Lung (tissue), 12 donors: ENCODE measurements around the gene NME5. TPM values are rescaled to one million over a fixed set of nuclear protein-coding genes. Genes with fewer than 3 reads are reported as not detected.

ENCODE experiments used
- ATAC-seq: fragments of 200-7000 bp; cut with Tn5 transposase; one replicate; pipeline ENCODE4 v1.9.1; 2020; ENCODE audit warnings: moderate number of reproducible peaks; ENCODE audit not compliant: insufficient read depth, low FRiP score
- DNase-seq, 3 donors: peaks; one replicate each; pipeline ENCODE4 v3.0.0-alpha.2; 2013 to 2017
- H3K27ac ChIP-seq, 2 donors: one replicate each; pipeline ENCODE4 v1.5.1; 2013; ENCODE audit warnings: mild to moderate bottlenecking in 2 of 2, moderate library complexity in 2 of 2, control low read depth in 1 of 2, inconsistent platforms in 1 of 2, low read depth in 1 of 2, low read length in 1 of 2
- H3K27me3 ChIP-seq, 3 donors: one replicate each; pipeline ENCODE4 v1.5.1; 2013; ENCODE audit warnings: low read length in 2 of 3; ENCODE audit not compliant: control insufficient read depth in 3 of 3, insufficient read depth in 3 of 3
- H3K36me3 ChIP-seq, 4 donors: one replicate each; pipeline ENCODE4 v1.5.1; 2013; ENCODE audit warnings: low read length in 4 of 4, mild to moderate bottlenecking in 1 of 4, moderate library complexity in 1 of 4; ENCODE audit not compliant: control insufficient read depth in 4 of 4, insufficient read depth in 4 of 4
- H3K4me1 ChIP-seq, 5 donors: one replicate each; pipeline ENCODE4 v1.5.1; 2013; ENCODE audit warnings: low read length in 5 of 5, mild to moderate bottlenecking in 2 of 5, moderate library complexity in 1 of 5; ENCODE audit not compliant: control insufficient read depth in 5 of 5, insufficient read depth in 5 of 5
- H3K4me3 ChIP-seq: one replicate; pipeline ENCODE4 v1.5.1; 2013; ENCODE audit warnings: mild to moderate bottlenecking, control low read depth, moderate library complexity
- H3K9ac ChIP-seq, 2 donors: one replicate each; pipeline ENCODE4 v1.5.1; 2013; ENCODE audit warnings: low read length in 2 of 2, control low read depth in 1 of 2; ENCODE audit not compliant: insufficient read depth in 1 of 2
- H3K9me3 ChIP-seq, 4 donors: one replicate each; pipeline ENCODE4 v1.5.1; 2013; ENCODE audit warnings: low read length in 3 of 4, mild to moderate bottlenecking in 1 of 4, moderate library complexity in 1 of 4; ENCODE audit not compliant: control insufficient read depth in 4 of 4, insufficient read depth in 3 of 4
- WGBS, 2 donors: extraction: QIAGEN DNeasy Blood & Tissue Kit; methylation state at CpG; one replicate each; pipeline ENCODE4 v1.1.7; 2013; 5-methylcytosine and 5-hydroxymethylcytosine counted together
- polyA plus RNA-seq, 2 donors: library from polyadenylated mRNA; stranded (reverse); fragments of 200-250 nt; gene quantifications; one replicate each; pipeline ENCODE4 v1.2.1, GENCODE V29; 2013
- total RNA-seq, 2 donors: library from RNA; depleted of rRNA in 1 of 2; stranded (reverse); fragments of >200 nt in 1 of 2; gene quantifications; one replicate each; pipeline ENCODE4 v1.2.1, GENCODE V29; 2014 to 2021
- TF ChIP-seq, protein P1 (sequence below): IDR thresholded peaks from 2 replicates; pipeline ENCODE4 v1.5.1; 2012; ENCODE audit warnings: mild to moderate bottlenecking; ENCODE audit errors: control extremely low read depth, extremely low read depth
- donor health status: control.
- donor health status: control.
- donor health status: Bipolar disorder and iron deficiency.
- donor health status: healthy.
- donor health status: DM: yes; HTN: yes; CAD: no.

The NME5 gene
- total and polyA plus RNA-seq, 4 donors = 9.6 to 15.8 (median 12.9) TPM

DNA sequence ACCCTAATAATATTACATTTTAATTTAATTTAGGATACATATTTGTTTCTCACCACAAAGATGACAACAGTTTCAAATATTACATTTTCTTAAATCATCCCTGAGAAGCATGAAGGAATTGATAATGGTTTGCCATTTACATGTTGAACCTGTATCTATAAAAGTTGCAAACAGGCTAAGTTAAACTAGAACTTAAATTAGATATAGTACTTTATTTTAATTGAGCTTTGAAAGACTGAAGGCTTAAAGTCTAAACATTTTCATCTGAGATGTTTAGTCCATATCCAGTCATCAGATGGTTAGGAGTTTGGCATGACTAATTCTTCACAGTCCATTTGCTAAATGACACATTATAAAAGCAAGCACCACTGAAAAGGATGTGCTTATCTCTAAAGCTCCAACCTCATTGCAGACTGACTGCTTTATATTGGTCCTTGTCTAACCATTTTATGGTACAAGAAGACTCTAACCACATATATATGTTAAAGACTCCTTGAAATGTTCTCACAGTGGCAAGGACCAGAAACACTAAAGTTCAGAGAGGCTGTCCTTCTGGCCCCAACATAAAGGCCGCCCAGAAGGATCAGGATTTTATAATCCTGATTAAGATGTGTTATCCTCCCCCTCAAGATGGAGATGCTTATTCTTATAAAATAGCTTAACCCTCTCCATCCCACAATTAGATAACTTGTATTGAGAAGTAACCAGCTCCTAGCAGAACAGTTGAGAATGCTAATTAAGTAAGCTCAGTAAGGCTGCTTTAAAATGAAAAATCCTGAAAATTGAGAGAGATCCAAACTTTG is 29.6 kb downstream of the NME5 start:
- ATAC-seq (no peak), DNase-seq (no peak)
- no peak overlapping the region for H3K9ac ChIP-seq
- H3K36me3 ChIP-seq = no peaks in the 10 kb centered on the region
- TF ChIP-seq, protein P1, sequence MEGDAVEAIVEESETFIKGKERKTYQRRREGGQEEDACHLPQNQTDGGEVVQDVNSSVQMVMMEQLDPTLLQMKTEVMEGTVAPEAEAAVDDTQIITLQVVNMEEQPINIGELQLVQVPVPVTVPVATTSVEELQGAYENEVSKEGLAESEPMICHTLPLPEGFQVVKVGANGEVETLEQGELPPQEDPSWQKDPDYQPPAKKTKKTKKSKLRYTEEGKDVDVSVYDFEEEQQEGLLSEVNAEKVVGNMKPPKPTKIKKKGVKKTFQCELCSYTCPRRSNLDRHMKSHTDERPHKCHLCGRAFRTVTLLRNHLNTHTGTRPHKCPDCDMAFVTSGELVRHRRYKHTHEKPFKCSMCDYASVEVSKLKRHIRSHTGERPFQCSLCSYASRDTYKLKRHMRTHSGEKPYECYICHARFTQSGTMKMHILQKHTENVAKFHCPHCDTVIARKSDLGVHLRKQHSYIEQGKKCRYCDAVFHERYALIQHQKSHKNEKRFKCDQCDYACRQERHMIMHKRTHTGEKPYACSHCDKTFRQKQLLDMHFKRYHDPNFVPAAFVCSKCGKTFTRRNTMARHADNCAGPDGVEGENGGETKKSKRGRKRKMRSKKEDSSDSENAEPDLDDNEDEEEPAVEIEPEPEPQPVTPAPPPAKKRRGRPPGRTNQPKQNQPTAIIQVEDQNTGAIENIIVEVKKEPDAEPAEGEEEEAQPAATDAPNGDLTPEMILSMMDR = no peak
- H3K4me1 ChIP-seq = peaks cover 0 to 15% (median 0%) of the 10 kb centered on the region in 5 donors
- no peak overlapping the region for H3K4me3 ChIP-seq
- 86 to 89% methylated on average over 1 of the region's 1 CpG for WGBS, 2 donors
- no peaks in the 10 kb centered on the region for H3K9me3 ChIP-seq
- no peak overlapping the region for H3K27ac ChIP-seq
- no peaks in the 10 kb centered on the region for H3K27me3 ChIP-seq

DNA sequence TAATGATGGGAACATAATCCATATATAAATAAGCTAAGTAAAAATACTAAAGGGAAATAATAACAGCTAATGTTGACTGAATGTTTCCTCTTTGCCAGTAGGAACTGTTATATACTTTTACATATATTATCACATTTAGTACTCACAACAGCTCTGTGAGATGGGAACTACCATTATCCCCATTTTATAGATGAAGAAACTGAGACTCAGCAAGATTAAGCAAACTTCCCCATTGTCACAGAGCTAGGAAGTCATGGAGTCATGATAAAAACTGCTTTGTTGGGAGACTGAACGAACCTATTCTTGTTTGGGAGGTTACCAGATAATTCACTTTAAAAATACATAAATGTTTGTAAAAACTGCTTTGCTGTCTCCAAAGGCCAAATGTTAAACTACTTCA is 32.0 kb downstream of the NME5 start:
- H3K4me3 ChIP-seq = no peak overlapping the region
- H3K27ac ChIP-seq = no peak overlapping the region
- no peaks in the 10 kb centered on the region for H3K9me3 ChIP-seq
- no peaks in the 10 kb centered on the region for H3K27me3 ChIP-seq
- 49 to 65% methylated on average over 1 of the region's 1 CpG for WGBS, 2 donors
- peaks cover 0 to 15% (median 0%) of the 10 kb centered on the region in 5 donors for H3K4me1 ChIP-seq
- ATAC-seq (no peak), DNase-seq (no peak)
- TF ChIP-seq, protein P1 = no peak
- H3K9ac ChIP-seq = no peak overlapping the region
- no peaks in the 10 kb centered on the region for H3K36me3 ChIP-seq

DNA sequence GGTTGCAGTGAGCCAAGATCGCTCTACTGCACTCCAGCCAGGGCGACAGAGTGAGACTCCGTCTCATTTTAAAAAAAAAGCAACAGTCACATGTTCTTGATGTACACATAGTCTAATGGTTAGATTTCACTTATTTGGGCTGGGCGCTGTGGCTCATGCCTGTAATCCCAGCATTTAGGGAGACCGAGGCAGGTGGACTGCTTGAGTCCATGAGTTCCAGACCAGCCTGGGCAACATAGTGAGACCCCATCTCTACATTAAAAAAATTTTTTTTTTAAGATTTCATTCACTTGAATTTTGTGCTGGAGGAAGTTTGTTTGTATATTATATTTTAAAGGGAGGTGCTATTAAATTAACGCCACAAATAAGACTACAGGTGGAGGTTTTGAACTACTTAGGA is 33.5 kb downstream of the NME5 start:
- DNase-seq (no peak), ATAC-seq (no peak)
- Histone ChIP-seq H3K9ac (no peak overlapping the region), H3K27ac (no peak overlapping the region), H3K4me3 (no peak overlapping the region), H3K9me3 (no peaks in the 10 kb centered on the region), H3K36me3 (no peaks in the 10 kb centered on the region), H3K4me1 (peaks cover 0 to 14% (median 0%) of the 10 kb centered on the region in 5 donors), H3K27me3 (no peaks in the 10 kb centered on the region)
- TF ChIP-seq, protein P1 = no peak
- 89 to 93% methylated on average over 6 of the region's 6 CpGs for WGBS, 2 donors

DNA sequence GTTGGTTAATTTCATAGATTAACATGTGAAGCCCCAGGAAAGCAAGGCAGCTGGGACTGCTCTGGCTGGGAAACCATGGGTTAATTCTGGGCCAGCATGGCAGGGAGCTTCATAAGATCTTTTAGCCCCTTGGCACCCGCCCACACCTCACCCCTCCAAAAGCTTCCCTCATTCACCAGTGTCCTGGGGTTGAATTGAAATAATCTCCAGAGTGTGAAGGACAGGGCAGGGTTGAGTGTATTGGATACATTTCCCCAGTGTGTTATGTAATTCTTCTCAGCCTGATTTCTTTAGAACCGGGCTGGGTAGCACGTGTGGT is 36.0 kb downstream of the NME5 start:
- no peak overlapping the region for H3K9ac ChIP-seq
- 25 to 37% methylated on average over 3 of the region's 3 CpGs for WGBS, 2 donors
- ATAC-seq (no peak), DNase-seq (no peak)
- TF ChIP-seq, protein P1 = no peak
- peaks cover 0 to 7% (median 0%) of the 10 kb centered on the region in 5 donors for H3K4me1 ChIP-seq
- H3K36me3 ChIP-seq = no peaks in the 10 kb centered on the region
- H3K4me3 ChIP-seq = no peak overlapping the region
- H3K27ac ChIP-seq = no peak overlapping the region
- no peaks in the 10 kb centered on the region for H3K9me3 ChIP-seq
- no peaks in the 10 kb centered on the region for H3K27me3 ChIP-seq
